Activated gamma-delta T cell treated with Interleukin-2 at 50 U/mL for 16 hours (primary cell): ENCODE results near the gene GRIN2D.

Experiments
- DNase-seq: peaks from one replicate; pipeline ENCODE4 v3.0.0-alpha.2; 2020

The GRIN2D gene

GRCh38 chr19:48443256-48443655, 49.8 kb downstream of the GRIN2D start:
- DNase-seq, result no peak
